CD4-positive, alpha-beta T cell (primary cell): ENCODE measurements around the gene MYO18A. TPM values are rescaled to one million over a fixed set of nuclear protein-coding genes. Genes with fewer than 3 reads are reported as not detected.

Source experiments
- ATAC-seq: fragments of 200-7000 bp; cut with Tn5 transposase; one replicate; pipeline ENCODE4 v1.10.0; 2022; ENCODE audit warnings: mild to moderate bottlenecking; ENCODE audit not compliant: poor library complexity
- CTCF ChIA-PET: fragments of 350-600 bp; sonication (Branson Sonifier 250); formaldehyde crosslinking; loops from one replicate; lab custom pipeline; 2021; ENCODE audit warnings: antibody characterized with exemption, inconsistent platforms; lab: Charles Lee
- POLR2A ChIA-PET: fragments of 350-600 bp; sonication (Branson Sonifier 250); formaldehyde crosslinking; loops from one replicate; lab custom pipeline; 2021; ENCODE audit warnings: antibody characterized with exemption, inconsistent platforms; lab: Charles Lee
- DNase-seq, 14 experiments: peaks; one replicate each; pipeline ENCODE4 v3.0.0-alpha.2; 2013 to 2020; ENCODE audit warnings: mixed read lengths in 2 of 14
- H3K27ac ChIP-seq, 2 donors: one replicate each; pipeline versions ENCODE4 v1.5.1 to v1.7.0; 2013; ENCODE audit warnings: low read length in 2 of 2, low read depth in 1 of 2, mild to moderate bottlenecking in 1 of 2
- H3K27me3 ChIP-seq, 2 experiments: 1 replicate in 1 of 2; 2 replicates in 1 of 2; pipeline versions ENCODE4 v1.6.1 to v1.7.0; 2013; ENCODE audit warnings: low read length in 2 of 2, control low read depth in 1 of 2, mild to moderate bottlenecking in 1 of 2, moderate library complexity in 1 of 2; ENCODE audit not compliant: insufficient read depth in 2 of 2, control insufficient read depth in 1 of 2
- H3K36me3 ChIP-seq: one replicate; pipeline ENCODE4 v1.6.1; 2013; ENCODE audit warnings: low read length, control low read depth; ENCODE audit not compliant: insufficient read depth
- H3K4me1 ChIP-seq: one replicate; pipeline ENCODE4 v1.6.1; 2013; ENCODE audit warnings: low read length, control low read depth; ENCODE audit not compliant: insufficient read depth
- H3K4me3 ChIP-seq: one replicate; pipeline ENCODE4 v1.5.1; 2013; ENCODE audit warnings: mild to moderate bottlenecking, low read length, moderate library complexity
- H3K9me3 ChIP-seq, 2 experiments: 1 replicate in 1 of 2; 2 replicates in 1 of 2; pipeline versions ENCODE4 v1.6.1 to v1.7.0; 2013; ENCODE audit warnings: low read length in 2 of 2, mild to moderate bottlenecking in 2 of 2, control low read depth in 1 of 2, moderate library complexity in 1 of 2; ENCODE audit not compliant: control insufficient read depth in 1 of 2, insufficient read depth in 1 of 2
- H3K27ac Mint-ChIP-seq: one replicate; pipeline ENCODE4 v1.8.0; 2020; ENCODE audit warnings: mixed read lengths
- H3K27me3 Mint-ChIP-seq: one replicate; pipeline ENCODE4 v1.8.0; 2021; ENCODE audit warnings: mixed read lengths
- H3K36me3 Mint-ChIP-seq: one replicate; pipeline ENCODE4 v1.8.0; 2021; ENCODE audit warnings: low read depth, mixed read lengths
- H3K4me1 Mint-ChIP-seq: one replicate; pipeline ENCODE4 v1.8.0; 2021; ENCODE audit warnings: low read depth, mixed read lengths
- H3K4me3 Mint-ChIP-seq: one replicate; pipeline ENCODE4 v1.8.0; 2020; ENCODE audit warnings: mild to moderate bottlenecking, mixed read lengths
- H3K9me3 Mint-ChIP-seq: one replicate; pipeline ENCODE4 v1.8.0; 2020; ENCODE audit warnings: mixed read lengths
- intact Hi-C, 2 experiments: fragments of 100-400 bp; cut with DNase I in 1 of 2; cut with micrococcal nuclease in 1 of 2; formaldehyde crosslinking; loops; one replicate each; pipeline versions ENCODE4 v1.15.1 to v1.9.0; 2023 to 2025; cut with DNase I, micrococcal nuclease
- total RNA-seq, 174 experiments: library from RNA in 2 of 174; stranded (reverse) in 2 of 174; gene quantifications; one replicate each; pipeline ENCODE4 v1.2.3 and lab custom pipeline; 2021 to 2026
- TF ChIP-seq, protein P1 (sequence below): fragments of 200-600 bp; IDR thresholded peaks from one replicate; pipeline ENCODE4 v1.8.0; 2022; ENCODE audit warnings: antibody characterized with exemption, mild to moderate bottlenecking

MYO18A gene
- total RNA-seq, 2 experiments from 2014 or later = 87.0 to 90.1 TPM

DNA sequence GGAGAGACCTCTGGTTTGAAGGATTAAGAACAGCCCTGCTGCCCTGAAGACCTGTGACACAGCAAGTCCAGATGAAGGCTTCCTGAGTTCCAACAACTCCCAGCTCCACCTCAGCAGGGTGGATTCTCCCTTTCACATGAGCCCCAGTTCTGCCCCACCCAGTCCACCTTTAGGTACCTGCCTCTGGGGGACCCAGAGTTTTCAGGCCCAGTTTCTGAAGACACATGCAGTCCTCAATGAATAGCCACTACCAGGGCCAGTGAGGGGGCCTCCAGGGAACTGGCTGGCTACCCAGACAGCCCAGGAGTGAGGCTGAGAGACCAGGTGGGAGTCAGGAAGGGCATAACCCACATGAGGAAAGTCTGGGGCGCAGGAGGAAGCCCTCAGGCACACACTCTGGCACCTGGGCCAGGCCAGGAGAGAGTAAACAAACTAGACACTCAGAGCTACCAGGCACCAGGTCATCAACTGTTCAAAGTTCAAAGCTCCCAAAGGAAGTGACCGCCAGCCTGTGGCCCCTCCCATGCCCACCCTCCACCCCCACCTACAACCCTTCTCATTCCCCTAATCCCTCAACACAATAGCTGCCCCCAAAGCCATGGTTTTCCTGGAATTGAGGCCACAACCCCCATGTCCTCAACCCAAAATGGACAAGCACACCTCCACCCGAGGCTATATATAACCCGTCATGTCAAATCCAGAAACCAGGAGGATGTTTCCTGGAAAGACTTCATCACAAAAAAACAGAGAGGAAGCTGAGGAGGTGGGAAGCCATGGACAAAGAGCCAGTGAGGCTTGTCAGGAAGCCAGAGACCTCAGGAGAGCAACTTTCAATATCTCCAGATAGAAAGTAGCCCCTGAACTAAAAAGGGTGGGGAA is 2.1 kb downstream of the MYO18A start:
- no peak for ATAC-seq
- H3K9me3 Mint-ChIP-seq = no peaks in the 10 kb centered on the region
- no peaks in the 10 kb centered on the region for H3K36me3 Mint-ChIP-seq
- no peak for DNase-seq
- no peaks in the 10 kb centered on the region for H3K27me3 ChIP-seq
- H3K9me3 ChIP-seq = no peaks in the 10 kb centered on the region
- H3K27ac Mint-ChIP-seq = peak overlapping the region; percentile 85
- H3K4me1 ChIP-seq = peaks cover 45% of the 10 kb centered on the region
- intact Hi-C loops = no loop called here
- TF ChIP-seq, protein P1, sequence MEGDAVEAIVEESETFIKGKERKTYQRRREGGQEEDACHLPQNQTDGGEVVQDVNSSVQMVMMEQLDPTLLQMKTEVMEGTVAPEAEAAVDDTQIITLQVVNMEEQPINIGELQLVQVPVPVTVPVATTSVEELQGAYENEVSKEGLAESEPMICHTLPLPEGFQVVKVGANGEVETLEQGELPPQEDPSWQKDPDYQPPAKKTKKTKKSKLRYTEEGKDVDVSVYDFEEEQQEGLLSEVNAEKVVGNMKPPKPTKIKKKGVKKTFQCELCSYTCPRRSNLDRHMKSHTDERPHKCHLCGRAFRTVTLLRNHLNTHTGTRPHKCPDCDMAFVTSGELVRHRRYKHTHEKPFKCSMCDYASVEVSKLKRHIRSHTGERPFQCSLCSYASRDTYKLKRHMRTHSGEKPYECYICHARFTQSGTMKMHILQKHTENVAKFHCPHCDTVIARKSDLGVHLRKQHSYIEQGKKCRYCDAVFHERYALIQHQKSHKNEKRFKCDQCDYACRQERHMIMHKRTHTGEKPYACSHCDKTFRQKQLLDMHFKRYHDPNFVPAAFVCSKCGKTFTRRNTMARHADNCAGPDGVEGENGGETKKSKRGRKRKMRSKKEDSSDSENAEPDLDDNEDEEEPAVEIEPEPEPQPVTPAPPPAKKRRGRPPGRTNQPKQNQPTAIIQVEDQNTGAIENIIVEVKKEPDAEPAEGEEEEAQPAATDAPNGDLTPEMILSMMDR = no peak
- H3K4me3 ChIP-seq = no peak overlapping the region
- H3K4me3 Mint-ChIP-seq = peak overlapping the region; percentile 86
- ChIA-PET POLR2A (interaction anchor here (3.0 to 3.4 kb wide), 2 partner anchors 29 to 38 kb away, joined by 17 to 24 read pairs; no protein-coding TSS in a partner anchor), CTCF (interaction anchor here (2.2 to 9.7 kb wide), 3 partner anchors 30 to 112 kb away, joined by 7 to 216 read pairs (median 19); no protein-coding TSS in a partner anchor)
- no peak overlapping the region for H3K27ac ChIP-seq
- peaks cover 34% of the 10 kb centered on the region for H3K4me1 Mint-ChIP-seq
- H3K36me3 ChIP-seq = no peaks in the 10 kb centered on the region
- H3K27me3 Mint-ChIP-seq = no peaks in the 10 kb centered on the region

DNA sequence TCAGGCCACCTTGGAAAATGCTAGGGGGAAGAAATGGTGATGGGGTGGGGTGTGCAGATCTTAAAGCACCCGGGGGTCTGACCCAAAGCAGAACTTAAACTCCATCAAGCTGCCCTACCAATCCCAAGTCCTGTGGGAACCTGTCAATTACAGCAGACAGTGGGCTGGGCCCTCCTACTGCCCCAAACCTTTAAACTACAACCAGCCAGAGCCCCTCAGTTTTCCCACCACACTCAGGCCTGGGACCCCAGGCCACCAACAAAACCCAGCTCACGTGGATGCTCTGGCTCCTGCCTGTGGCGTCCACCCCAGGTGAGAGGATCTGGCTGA is 2.7 kb downstream of the MYO18A start:
- Mint-ChIP-seq H3K4me3 (peak overlapping the region; percentile 86), H3K27me3 (no peaks in the 10 kb centered on the region), H3K4me1 (peaks cover 34% of the 10 kb centered on the region), H3K27ac (peak overlapping the region; percentile 85), H3K9me3 (no peaks in the 10 kb centered on the region), H3K36me3 (no peaks in the 10 kb centered on the region)
- no peaks in the 10 kb centered on the region for H3K36me3 ChIP-seq
- intact Hi-C loops = no loop called here
- H3K9me3 ChIP-seq = no peaks in the 10 kb centered on the region
- ATAC-seq (no peak), DNase-seq (no peak)
- CTCF ChIA-PET = interaction anchor here (2.2 to 9.7 kb wide), 3 partner anchors 30 to 113 kb away, joined by 7 to 216 read pairs (median 19); no protein-coding TSS in a partner anchor
- no peaks in the 10 kb centered on the region for H3K27me3 ChIP-seq
- POLR2A ChIA-PET = interaction anchor here (0.9 to 3.4 kb wide), 6 partner anchors 14 to 225 kb away, joined by 3 to 24 read pairs (median 9); partner anchors contain the start of gene NUFIP2
- peaks cover 45% of the 10 kb centered on the region for H3K4me1 ChIP-seq
- H3K4me3 ChIP-seq = no peak overlapping the region
- peak overlapping the region; percentile 48 to 53 for H3K27ac ChIP-seq
- TF ChIP-seq, protein P1 = no peak

DNA sequence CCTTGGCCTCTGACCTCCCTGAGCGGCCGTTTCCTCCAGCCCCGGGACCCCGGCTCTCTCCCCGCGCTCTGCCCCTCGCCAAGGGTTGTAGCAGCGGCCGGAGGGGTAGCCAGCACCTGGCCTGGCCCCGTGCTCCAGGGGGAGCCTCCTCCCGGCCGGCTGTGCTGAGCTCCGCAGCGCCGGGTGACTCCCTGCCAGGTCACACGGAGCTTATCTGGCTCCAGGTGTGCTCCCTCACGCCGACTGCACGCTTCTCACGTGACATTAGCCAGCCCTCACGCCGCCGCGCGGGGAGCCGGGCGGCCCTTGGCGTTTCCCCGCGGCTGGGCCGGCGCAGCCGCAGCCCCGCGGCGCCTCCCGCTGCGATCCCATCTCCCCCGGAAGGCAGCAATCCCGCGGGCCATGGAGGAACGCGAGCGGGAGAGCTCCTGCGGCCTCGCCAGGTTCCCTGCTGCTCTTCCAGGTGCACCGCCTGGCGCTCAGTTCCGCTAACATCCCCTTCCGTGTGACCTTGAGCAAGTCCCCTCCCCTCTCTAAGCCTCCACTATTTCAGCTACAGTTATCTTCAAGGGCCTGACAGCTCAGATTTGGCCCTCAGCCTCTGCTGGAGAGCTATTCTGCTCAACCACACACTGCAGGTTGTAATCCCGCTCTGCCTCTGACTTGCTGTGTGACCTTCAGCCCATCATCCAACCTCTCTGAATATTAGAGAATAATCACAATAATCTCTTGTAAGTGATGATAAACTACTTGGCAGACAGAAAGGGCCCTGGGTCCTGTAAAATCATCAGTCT is 3.4 kb downstream of the MYO18A start:
- peaks cover 45% of the 10 kb centered on the region for H3K4me1 ChIP-seq
- no peaks in the 10 kb centered on the region for H3K36me3 ChIP-seq
- no peaks in the 10 kb centered on the region for H3K36me3 Mint-ChIP-seq
- H3K4me3 ChIP-seq = peak overlapping the region; percentile 63
- no peaks in the 10 kb centered on the region for H3K27me3 ChIP-seq
- H3K27ac Mint-ChIP-seq = peak overlapping the region; percentile 85
- ChIA-PET POLR2A (interaction anchor here (0.9 to 3.4 kb wide), 8 partner anchors 13 to 225 kb away, joined by 3 to 24 read pairs (median 6); partner anchors contain the start of gene NUFIP2), CTCF (interaction anchor here (0.6 to 9.7 kb wide), 6 partner anchors 29 to 121 kb away, joined by 3 to 216 read pairs (median 6); no protein-coding TSS in a partner anchor)
- TF ChIP-seq, protein P1 = no peak
- H3K27ac ChIP-seq = peak overlapping the region; percentile 53 to 55
- H3K4me1 Mint-ChIP-seq = peaks cover 34% of the 10 kb centered on the region
- intact Hi-C loops = no loop called here
- DNase-seq (peak; percentile 28 to 83 (median 48)), ATAC-seq (peak; percentile 62)
- no peaks in the 10 kb centered on the region for H3K9me3 Mint-ChIP-seq
- no peaks in the 10 kb centered on the region for H3K9me3 ChIP-seq
- peak overlapping the region; percentile 86 for H3K4me3 Mint-ChIP-seq
- no peaks in the 10 kb centered on the region for H3K27me3 Mint-ChIP-seq
